Stomach (tissue), 9 donors: ENCODE results near the gene NID2. TPM values are rescaled to one million over a fixed set of nuclear protein-coding genes. Genes with fewer than 3 reads are reported as not detected.

Experiments used
- DNase-seq, 2 donors: peaks; one replicate each; pipeline versions ENCODE4 v3.0.0 to v3.0.0-alpha.2; 2013 to 2019
- H3K27ac ChIP-seq, 5 donors: fragments of 200-600 bp in 4 of 5; sonication (generic) in 4 of 5; one replicate each; pipeline ENCODE4 v1.5.1; 2013 to 2019; ENCODE audit warnings: mild to moderate bottlenecking in 1 of 5, moderate library complexity in 1 of 5
- H3K27me3 ChIP-seq, 3 donors: fragments of 200-600 bp; sonication (generic); one replicate each; pipeline ENCODE4 v1.5.1; 2017 to 2019; ENCODE audit warnings: mixed run types in 1 of 3
- H3K36me3 ChIP-seq, 4 donors: fragments of 200-600 bp; sonication (generic); 1 replicate in 3 of 4; 2 replicates in 1 of 4; pipeline ENCODE4 v1.5.1; 2016 to 2019
- H3K4me1 ChIP-seq, 4 donors: fragments of 200-600 bp; sonication (generic); one replicate each; pipeline ENCODE4 v1.5.1; 2016 to 2019
- H3K4me3 ChIP-seq, 4 donors: fragments of 200-600 bp; sonication (generic) in 3 of 4; one replicate each; pipeline ENCODE4 v1.5.1; 2016 to 2019; ENCODE audit warnings: mild to moderate bottlenecking in 1 of 4
- H3K9me3 ChIP-seq, 4 donors: fragments of 200-600 bp; sonication (generic); one replicate each; pipeline ENCODE4 v1.5.1; 2016 to 2019
- CTCF ChIP-seq, 7 experiments: fragments of 450-650 bp in 4 of 7; fragments of 200-600 bp in 3 of 7; sonication (generic) in 3 of 7; IDR thresholded peaks; one replicate each; pipeline ENCODE4 v1.5.1; 2016 to 2019; ENCODE audit warnings: antibody characterized with exemption in 7 of 7, control low read depth in 2 of 7, mild to moderate bottlenecking in 1 of 7
- EP300 ChIP-seq: sonication (generic); formaldehyde crosslinking; IDR thresholded peaks from one replicate; pipeline ENCODE4 v1.6.1; 2017; ENCODE audit warnings: antibody characterized with exemption
- POLR2A ChIP-seq, 4 donors: fragments of 450-650 bp; IDR thresholded peaks; one replicate each; pipeline ENCODE4 v1.6.1; 2016; ENCODE audit warnings: antibody characterized with exemption in 4 of 4, control low read depth in 2 of 4, mild to moderate bottlenecking in 1 of 4, moderate library complexity in 1 of 4
- POLR2AphosphoS5 ChIP-seq, 3 donors: sonication (generic); formaldehyde crosslinking; IDR thresholded peaks; one replicate each; pipeline ENCODE4 v1.6.1; 2016; ENCODE audit warnings: antibody characterized with exemption in 3 of 3
- WGBS, 5 donors: extraction: QIAGEN DNeasy Blood & Tissue Kit in 3 of 5; methylation state at CpG; one replicate each; pipeline versions ENCODE4 v1.1.5 to v1.1.7; 2013 to 2018; 5-methylcytosine and 5-hydroxymethylcytosine counted together
- intact Hi-C: fragments of 100-400 bp; cut with DNase I; formaldehyde crosslinking; loops from one replicate; pipeline ENCODE4 v1.15.1; 2023; ENCODE audit warnings: low total_unique reads
- polyA plus RNA-seq, 3 donors: library from polyadenylated mRNA; stranded (reverse); fragments of 200-250 nt; gene quantifications; one replicate each; pipeline ENCODE4 v1.2.3, GENCODE V29; 2013
- total RNA-seq, 5 donors: library from RNA; depleted of rRNA; stranded (reverse); fragments of >200 nt; gene quantifications; one replicate each; pipeline versions ENCODE4 v1.1.0 to v1.2.3, GENCODE V29; 2014 to 2016
- donor health status: healthy with polysubstance abuse.
- donor health status: Bipolar disorder and iron deficiency.
- donor health status: healthy.

The NID2 gene
- total and polyA plus RNA-seq, 8 donors, result 1.7 to 67.0 (median 14.2) TPM

- Histone ChIP-seq H3K4me1 (no peaks in the 10 kb centered on the region), H3K27ac (no peak overlapping the region), H3K4me3 (no peak overlapping the region), H3K27me3 (no peaks in the 10 kb centered on the region), H3K9me3 (no peaks in the 10 kb centered on the region), H3K36me3 (no peaks in the 10 kb centered on the region)
- DNase-seq, result peak in 1 of 2 donors; percentile 42
- no peak for TF ChIP-seq EP300
- TF ChIP-seq POLR2A (IDR thresholded peaks at IDR 0.05), result no peak
- TF ChIP-seq CTCF (IDR thresholded peaks at IDR 0.05), result no peak
- TF ChIP-seq POLR2AphosphoS5 (IDR thresholded peaks at IDR 0.05), result no peak
- intact Hi-C loops, result no loop called here
- WGBS, 5 donors, result 60 to 67% (median 60%) methylated on average over 4 of the region's 4 CpGs
Observed at GRCh38 chr14:52094546-52095271, 25.9 kb upstream of the NID2 start.

DNA sequence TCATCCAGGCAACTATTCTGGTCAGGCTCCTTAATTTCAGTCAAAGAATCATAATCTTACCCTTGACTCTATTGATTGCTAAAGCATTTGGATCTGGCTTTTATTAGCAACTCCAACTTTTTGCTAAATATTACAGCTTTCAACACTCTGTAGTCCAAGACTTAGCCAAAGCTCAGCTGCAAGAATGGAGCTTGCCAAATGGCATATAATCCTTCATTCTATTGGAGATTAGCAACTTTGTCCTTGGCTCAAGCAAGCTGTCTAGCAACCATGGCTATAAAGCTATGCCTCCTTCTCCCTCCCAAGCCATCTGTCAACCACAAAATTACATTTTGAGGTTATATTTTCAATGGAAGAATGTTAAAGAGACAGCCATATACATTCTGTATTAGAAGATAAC, 23.1 kb upstream of the NID2 start:
- Histone ChIP-seq H3K27me3 (no peaks in the 10 kb centered on the region), H3K27ac (no peak overlapping the region), H3K4me1 (no peaks in the 10 kb centered on the region), H3K36me3 (no peaks in the 10 kb centered on the region), H3K4me3 (no peak overlapping the region), H3K9me3 (no peaks in the 10 kb centered on the region)
- intact Hi-C loops, result no loop called here
- TF ChIP-seq POLR2A (IDR thresholded peaks at IDR 0.05) (no peak), POLR2AphosphoS5 (IDR thresholded peaks at IDR 0.05) (no peak), CTCF (IDR thresholded peaks at IDR 0.05) (no peak), EP300 (no peak)
- DNase-seq, result no peak

DNA sequence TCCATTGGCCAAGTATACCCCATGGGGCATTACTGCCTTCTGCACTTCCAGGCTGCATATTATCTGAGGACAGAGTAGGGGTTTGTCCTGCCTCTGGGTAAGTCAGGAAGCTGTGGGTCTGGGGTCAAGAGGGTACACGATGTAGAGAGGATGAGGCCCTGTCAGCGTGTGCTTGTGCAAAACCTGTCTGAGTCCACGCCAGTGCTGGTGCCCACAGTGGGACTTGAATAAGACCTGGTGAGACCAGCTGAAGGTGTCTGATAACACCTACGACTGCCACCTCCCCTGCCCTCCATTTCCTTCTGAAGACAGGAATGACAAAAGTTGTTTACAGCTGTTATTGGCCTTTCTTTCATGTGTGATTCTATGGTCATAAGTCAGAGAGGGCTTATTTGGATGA, 22.1 kb upstream of the NID2 start:
- H3K4me3 ChIP-seq, result no peak overlapping the region
- DNase-seq, result no peak
- no peak overlapping the region for H3K27ac ChIP-seq
- no peaks in the 10 kb centered on the region for H3K9me3 ChIP-seq
- WGBS, 5 donors, result 73 to 85% (median 78%) methylated on average over 4 of the region's 4 CpGs
- no peak for TF ChIP-seq CTCF (IDR thresholded peaks at IDR 0.05)
- no peak for TF ChIP-seq POLR2A (IDR thresholded peaks at IDR 0.05)
- no peak for TF ChIP-seq POLR2AphosphoS5 (IDR thresholded peaks at IDR 0.05)
- TF ChIP-seq EP300, result no peak
- intact Hi-C loops, result no loop called here
- H3K4me1 ChIP-seq, result no peaks in the 10 kb centered on the region
- no peaks in the 10 kb centered on the region for H3K27me3 ChIP-seq
- H3K36me3 ChIP-seq, result no peaks in the 10 kb centered on the region

DNA sequence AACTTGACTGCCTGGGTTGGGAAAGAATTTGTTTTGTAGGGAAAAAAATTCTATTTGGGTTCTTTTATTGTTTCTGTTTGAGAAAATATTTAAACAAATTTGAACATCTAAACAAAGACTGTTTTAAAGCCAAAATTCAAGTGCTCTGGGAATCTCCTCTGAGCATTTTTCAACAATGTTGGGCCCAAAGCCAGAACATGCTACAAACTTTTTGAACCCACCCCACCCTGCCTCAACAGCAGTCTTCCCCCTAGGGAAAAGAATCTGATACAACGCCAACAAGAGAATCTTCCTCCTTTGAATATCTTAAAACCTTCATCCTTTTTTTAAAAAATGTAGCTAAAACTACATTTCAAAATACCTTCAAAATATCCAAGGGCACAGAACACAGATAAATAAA, 20.4 kb upstream of the NID2 start:
- peak in 1 of 2 donors; percentile 53 for DNase-seq
- H3K27me3 ChIP-seq, result no peaks in the 10 kb centered on the region
- WGBS, 5 donors, result 71 to 83% (median 81%) methylated on average over 1 of the region's 1 CpG

More for the DNA sequence above, 20.4 kb upstream of the NID2 start:
- Histone ChIP-seq H3K27ac (no peak overlapping the region), H3K4me1 (no peaks in the 10 kb centered on the region), H3K4me3 (no peak overlapping the region), H3K36me3 (no peaks in the 10 kb centered on the region), H3K9me3 (peaks cover 0 to 10% (median 4%) of the 10 kb centered on the region in 4 donors)
- TF ChIP-seq CTCF (IDR thresholded peaks at IDR 0.05) (no peak), EP300 (no peak), POLR2AphosphoS5 (IDR thresholded peaks at IDR 0.05) (no peak), POLR2A (IDR thresholded peaks at IDR 0.05) (no peak)
- intact Hi-C loops, result no loop called here
